GM23338 (cell line): ENCODE measurements around the gene CCNQ. TPM values are rescaled to one million over a fixed set of nuclear protein-coding genes. Genes with fewer than 3 reads are reported as not detected.

Experiments used
- ATAC-seq: fragments of 200-7000 bp; cut with Tn5 transposase; 3 replicates; pipeline ENCODE4 v1.9.1; 2020
- DNase-seq: peaks from one replicate; pipeline ENCODE4 v3.0.0-alpha.2; 2015; ENCODE audit warnings: low spot score
- H2AFZ ChIP-seq: fragments of 200-600 bp; sonication (generic); 2 replicates; pipeline ENCODE4 v1.8.0; 2016; ENCODE audit warnings: antibody characterized with exemption, mild to moderate bottlenecking, moderate library complexity
- H3F3A ChIP-seq: fragments of 200-600 bp; sonication (generic); replicated peaks from 2 replicates; pipeline ENCODE4 v1.8.0; 2017; ENCODE audit warnings: antibody characterized with exemption, mixed run types, low read depth
- H3K27ac ChIP-seq: fragments of 200-600 bp; sonication (generic); 2 replicates; pipeline ENCODE4 v1.6.1; 2016; ENCODE audit warnings: low read depth
- H3K27me3 ChIP-seq: fragments of 200-600 bp; sonication (generic); 2 replicates; pipeline ENCODE4 v1.8.0; 2016; ENCODE audit warnings: mild to moderate bottlenecking, mixed run types, moderate library complexity; ENCODE audit not compliant: insufficient read depth
- H3K36me3 ChIP-seq: fragments of 200-600 bp; sonication (generic); 2 replicates; pipeline ENCODE4 v1.8.0; 2016; ENCODE audit warnings: mild to moderate bottlenecking; ENCODE audit not compliant: insufficient read depth
- H3K4me1 ChIP-seq: fragments of 200-600 bp; sonication (generic); 2 replicates; pipeline ENCODE4 v1.8.0; 2016; ENCODE audit warnings: mild to moderate bottlenecking, moderate library complexity; ENCODE audit not compliant: insufficient read depth
- H3K4me2 ChIP-seq: fragments of 200-600 bp; sonication (generic); 2 replicates; pipeline ENCODE4 v1.7.1; 2017; ENCODE audit warnings: mixed run types
- H3K4me3 ChIP-seq: fragments of 200-600 bp; sonication (generic); 2 replicates; pipeline ENCODE4 v1.6.1; 2016; ENCODE audit warnings: mixed run types
- H3K79me2 ChIP-seq: fragments of 200-600 bp; sonication (generic); replicated peaks from 2 replicates; pipeline ENCODE4 v1.8.0; 2017; ENCODE audit warnings: mild to moderate bottlenecking; ENCODE audit not compliant: insufficient read depth
- H3K9me2 ChIP-seq: fragments of 200-600 bp; sonication (generic); 2 replicates; pipeline ENCODE4 v1.8.0; 2017; ENCODE audit not compliant: insufficient read depth
- H4K20me1 ChIP-seq: fragments of 200-600 bp; sonication (generic); replicated peaks from 2 replicates; pipeline ENCODE4 v1.8.0; 2017; ENCODE audit warnings: mild to moderate bottlenecking; ENCODE audit not compliant: insufficient read depth
- H3K27ac Mint-ChIP-seq: 2 replicates; pipeline ENCODE4 v1.8.0; 2020; ENCODE audit warnings: inconsistent platforms, mild to moderate bottlenecking, moderate library complexity, mixed read lengths
- H3K27me3 Mint-ChIP-seq: 3 replicates; pipeline ENCODE4 v1.8.0; 2022; ENCODE audit warnings: low read depth, mild to moderate bottlenecking, moderate library complexity, mixed read lengths, inconsistent platforms; ENCODE audit not compliant: insufficient read depth, poor library complexity
- H3K36me3 Mint-ChIP-seq: 3 replicates; pipeline ENCODE4 v1.8.0; 2021; ENCODE audit warnings: low read depth, mild to moderate bottlenecking, inconsistent platforms, moderate library complexity, mixed read lengths
- H3K4me1 Mint-ChIP-seq: 3 replicates; pipeline ENCODE4 v1.8.0; 2020; ENCODE audit warnings: mild to moderate bottlenecking, inconsistent platforms, mixed read lengths
- H3K4me3 Mint-ChIP-seq: 3 replicates; pipeline ENCODE4 v1.8.0; 2021; ENCODE audit warnings: moderate library complexity, mild to moderate bottlenecking, inconsistent platforms, mixed read lengths
- H3K9me3 Mint-ChIP-seq: 3 replicates; pipeline ENCODE4 v1.8.0; 2020; ENCODE audit warnings: moderate library complexity, mild to moderate bottlenecking, inconsistent platforms, mixed read lengths
- CREB1 ChIP-seq: fragments of 250-450 bp; sonication (Bioruptor Pico); IDR thresholded peaks from 2 replicates; pipeline ENCODE4 v1.5.0; 2020; ENCODE audit warnings: low read depth, mild to moderate bottlenecking, moderate library complexity
- ETS1 ChIP-seq: IDR thresholded peaks from 2 replicates; pipeline ENCODE4 v1.6.1; 2016; ENCODE audit warnings: antibody characterized with exemption
- EZH2 ChIP-seq: fragments of 200-600 bp; sonication (generic); IDR thresholded peaks from one replicate; pipeline ENCODE4 v1.8.0; 2017; ENCODE audit warnings: antibody characterized with exemption, mild to moderate bottlenecking, low read depth; ENCODE audit not compliant: unreplicated experiment
- EZH2phosphoT487 ChIP-seq: fragments of 200-600 bp; sonication (generic); IDR thresholded peaks from one replicate; pipeline ENCODE4 v1.8.1; 2018; ENCODE audit warnings: antibody characterized with exemption; ENCODE audit not compliant: unreplicated experiment
- JUNB ChIP-seq: IDR thresholded peaks from one replicate; pipeline ENCODE4 v1.6.1; 2016; ENCODE audit warnings: antibody characterized with exemption; ENCODE audit not compliant: unreplicated experiment
- NANOG ChIP-seq: IDR thresholded peaks from 2 replicates; pipeline ENCODE4 v1.6.1; 2016; ENCODE audit warnings: antibody characterized with exemption, borderline replicate concordance
- POLR2AphosphoS5 ChIP-seq: IDR thresholded peaks from 2 replicates; pipeline ENCODE4 v1.6.1; 2016; ENCODE audit warnings: antibody characterized with exemption, low read depth
- REST ChIP-seq: IDR thresholded peaks from one replicate; pipeline ENCODE4 v1.6.1; 2018; ENCODE audit warnings: antibody characterized with exemption; ENCODE audit not compliant: unreplicated experiment
- STAT1 ChIP-seq: IDR thresholded peaks from one replicate; pipeline ENCODE4 v1.6.1; 2016; ENCODE audit warnings: antibody characterized with exemption; ENCODE audit not compliant: unreplicated experiment
- ZNF114 ChIP-seq: fragments of 250-450 bp; sonication (Bioruptor Pico); IDR thresholded peaks from 2 replicates; pipeline ENCODE4 v1.5.0; 2020; ENCODE audit warnings: mild to moderate bottlenecking, moderate library complexity
- ZNF331 ChIP-seq: fragments of 250-450 bp; sonication (Bioruptor Pico); IDR thresholded peaks from 2 replicates; pipeline ENCODE4 v1.5.0; 2020; ENCODE audit warnings: low read depth, mild to moderate bottlenecking, moderate library complexity
- polyA plus RNA-seq: library from polyadenylated mRNA; unstranded; fragments of >200 nt; fragmentation: Nextera tagmentation; extraction: Ambion mirVana; gene quantifications from 2 replicates; pipeline ENCODE4 v1.2.1, GENCODE V29; 2016
- total RNA-seq: library from RNA; depleted of rRNA; stranded (reverse); fragments of >200 nt; shearing (Covaris generic); gene quantifications from 2 replicates; pipeline ENCODE4 v1.2.3, GENCODE V29; 2014
- TF ChIP-seq, protein P1 (sequence below), 2 experiments: fragments of 200-600 bp in 1 of 2; sonication (generic) in 1 of 2; conservative IDR thresholded peaks; 2 replicates each; pipeline versions ENCODE4 v1.5.1 to v1.6.1; 2016 to 2017; ENCODE audit warnings: antibody characterized with exemption in 2 of 2, low read depth in 2 of 2, mild to moderate bottlenecking in 2 of 2, moderate library complexity in 1 of 2
- TF ChIP-seq, protein P2 (sequence below): fragments of 250-450 bp; sonication (Bioruptor Pico); IDR thresholded peaks from 2 replicates; pipeline ENCODE4 v1.5.0; 2020; ENCODE audit warnings: mild to moderate bottlenecking, moderate library complexity

Gene CCNQ
- total and polyA plus RNA-seq, 2 experiments from 2014 or later = 19.4 to 30.2 TPM

- Mint-ChIP-seq H3K4me3 (no peak overlapping the region), H3K36me3 (no peaks in the 10 kb centered on the region), H3K27ac (no peak overlapping the region), H3K9me3 (no peaks in the 10 kb centered on the region), H3K27me3 (peaks cover 3% of the 10 kb centered on the region), H3K4me1 (peaks cover 4% of the 10 kb centered on the region; the same call in 2 of the 3 replicates)
- no peaks in the 10 kb centered on the region for H4K20me1 ChIP-seq
- H3K79me2 ChIP-seq = no peaks in the 10 kb centered on the region
- no peaks in the 10 kb centered on the region for H3K27me3 ChIP-seq
- H3K4me2 ChIP-seq = no peak overlapping the region
- H3K9me2 ChIP-seq = no peaks in the 10 kb centered on the region
- H3F3A ChIP-seq = no peaks in the 10 kb centered on the region
- no peaks in the 10 kb centered on the region for H3K36me3 ChIP-seq
- no peak overlapping the region for H3K27ac ChIP-seq
- no peaks in the 10 kb centered on the region for H3K4me1 ChIP-seq
- H2AFZ ChIP-seq = no peak overlapping the region
- H3K4me3 ChIP-seq = no peak overlapping the region
- TF ChIP-seq JUNB = no peak
- no peak for TF ChIP-seq ZNF331 (CRISPR knock-in tag)
- TF ChIP-seq NANOG = no peak
- TF ChIP-seq, protein P1, sequence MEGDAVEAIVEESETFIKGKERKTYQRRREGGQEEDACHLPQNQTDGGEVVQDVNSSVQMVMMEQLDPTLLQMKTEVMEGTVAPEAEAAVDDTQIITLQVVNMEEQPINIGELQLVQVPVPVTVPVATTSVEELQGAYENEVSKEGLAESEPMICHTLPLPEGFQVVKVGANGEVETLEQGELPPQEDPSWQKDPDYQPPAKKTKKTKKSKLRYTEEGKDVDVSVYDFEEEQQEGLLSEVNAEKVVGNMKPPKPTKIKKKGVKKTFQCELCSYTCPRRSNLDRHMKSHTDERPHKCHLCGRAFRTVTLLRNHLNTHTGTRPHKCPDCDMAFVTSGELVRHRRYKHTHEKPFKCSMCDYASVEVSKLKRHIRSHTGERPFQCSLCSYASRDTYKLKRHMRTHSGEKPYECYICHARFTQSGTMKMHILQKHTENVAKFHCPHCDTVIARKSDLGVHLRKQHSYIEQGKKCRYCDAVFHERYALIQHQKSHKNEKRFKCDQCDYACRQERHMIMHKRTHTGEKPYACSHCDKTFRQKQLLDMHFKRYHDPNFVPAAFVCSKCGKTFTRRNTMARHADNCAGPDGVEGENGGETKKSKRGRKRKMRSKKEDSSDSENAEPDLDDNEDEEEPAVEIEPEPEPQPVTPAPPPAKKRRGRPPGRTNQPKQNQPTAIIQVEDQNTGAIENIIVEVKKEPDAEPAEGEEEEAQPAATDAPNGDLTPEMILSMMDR (conservative IDR thresholded peaks at IDR 0.05; ENCODE audit: low read depth in 2 of 2) = no peak
- TF ChIP-seq REST = no peak
- no peak for TF ChIP-seq ETS1
- no peak for TF ChIP-seq EZH2phosphoT487
- TF ChIP-seq CREB1 (CRISPR knock-in tag) = no peak
- TF ChIP-seq ZNF114 (CRISPR knock-in tag) = no peak
- no peak for TF ChIP-seq EZH2
- no peak for TF ChIP-seq STAT1
- TF ChIP-seq, protein P2, sequence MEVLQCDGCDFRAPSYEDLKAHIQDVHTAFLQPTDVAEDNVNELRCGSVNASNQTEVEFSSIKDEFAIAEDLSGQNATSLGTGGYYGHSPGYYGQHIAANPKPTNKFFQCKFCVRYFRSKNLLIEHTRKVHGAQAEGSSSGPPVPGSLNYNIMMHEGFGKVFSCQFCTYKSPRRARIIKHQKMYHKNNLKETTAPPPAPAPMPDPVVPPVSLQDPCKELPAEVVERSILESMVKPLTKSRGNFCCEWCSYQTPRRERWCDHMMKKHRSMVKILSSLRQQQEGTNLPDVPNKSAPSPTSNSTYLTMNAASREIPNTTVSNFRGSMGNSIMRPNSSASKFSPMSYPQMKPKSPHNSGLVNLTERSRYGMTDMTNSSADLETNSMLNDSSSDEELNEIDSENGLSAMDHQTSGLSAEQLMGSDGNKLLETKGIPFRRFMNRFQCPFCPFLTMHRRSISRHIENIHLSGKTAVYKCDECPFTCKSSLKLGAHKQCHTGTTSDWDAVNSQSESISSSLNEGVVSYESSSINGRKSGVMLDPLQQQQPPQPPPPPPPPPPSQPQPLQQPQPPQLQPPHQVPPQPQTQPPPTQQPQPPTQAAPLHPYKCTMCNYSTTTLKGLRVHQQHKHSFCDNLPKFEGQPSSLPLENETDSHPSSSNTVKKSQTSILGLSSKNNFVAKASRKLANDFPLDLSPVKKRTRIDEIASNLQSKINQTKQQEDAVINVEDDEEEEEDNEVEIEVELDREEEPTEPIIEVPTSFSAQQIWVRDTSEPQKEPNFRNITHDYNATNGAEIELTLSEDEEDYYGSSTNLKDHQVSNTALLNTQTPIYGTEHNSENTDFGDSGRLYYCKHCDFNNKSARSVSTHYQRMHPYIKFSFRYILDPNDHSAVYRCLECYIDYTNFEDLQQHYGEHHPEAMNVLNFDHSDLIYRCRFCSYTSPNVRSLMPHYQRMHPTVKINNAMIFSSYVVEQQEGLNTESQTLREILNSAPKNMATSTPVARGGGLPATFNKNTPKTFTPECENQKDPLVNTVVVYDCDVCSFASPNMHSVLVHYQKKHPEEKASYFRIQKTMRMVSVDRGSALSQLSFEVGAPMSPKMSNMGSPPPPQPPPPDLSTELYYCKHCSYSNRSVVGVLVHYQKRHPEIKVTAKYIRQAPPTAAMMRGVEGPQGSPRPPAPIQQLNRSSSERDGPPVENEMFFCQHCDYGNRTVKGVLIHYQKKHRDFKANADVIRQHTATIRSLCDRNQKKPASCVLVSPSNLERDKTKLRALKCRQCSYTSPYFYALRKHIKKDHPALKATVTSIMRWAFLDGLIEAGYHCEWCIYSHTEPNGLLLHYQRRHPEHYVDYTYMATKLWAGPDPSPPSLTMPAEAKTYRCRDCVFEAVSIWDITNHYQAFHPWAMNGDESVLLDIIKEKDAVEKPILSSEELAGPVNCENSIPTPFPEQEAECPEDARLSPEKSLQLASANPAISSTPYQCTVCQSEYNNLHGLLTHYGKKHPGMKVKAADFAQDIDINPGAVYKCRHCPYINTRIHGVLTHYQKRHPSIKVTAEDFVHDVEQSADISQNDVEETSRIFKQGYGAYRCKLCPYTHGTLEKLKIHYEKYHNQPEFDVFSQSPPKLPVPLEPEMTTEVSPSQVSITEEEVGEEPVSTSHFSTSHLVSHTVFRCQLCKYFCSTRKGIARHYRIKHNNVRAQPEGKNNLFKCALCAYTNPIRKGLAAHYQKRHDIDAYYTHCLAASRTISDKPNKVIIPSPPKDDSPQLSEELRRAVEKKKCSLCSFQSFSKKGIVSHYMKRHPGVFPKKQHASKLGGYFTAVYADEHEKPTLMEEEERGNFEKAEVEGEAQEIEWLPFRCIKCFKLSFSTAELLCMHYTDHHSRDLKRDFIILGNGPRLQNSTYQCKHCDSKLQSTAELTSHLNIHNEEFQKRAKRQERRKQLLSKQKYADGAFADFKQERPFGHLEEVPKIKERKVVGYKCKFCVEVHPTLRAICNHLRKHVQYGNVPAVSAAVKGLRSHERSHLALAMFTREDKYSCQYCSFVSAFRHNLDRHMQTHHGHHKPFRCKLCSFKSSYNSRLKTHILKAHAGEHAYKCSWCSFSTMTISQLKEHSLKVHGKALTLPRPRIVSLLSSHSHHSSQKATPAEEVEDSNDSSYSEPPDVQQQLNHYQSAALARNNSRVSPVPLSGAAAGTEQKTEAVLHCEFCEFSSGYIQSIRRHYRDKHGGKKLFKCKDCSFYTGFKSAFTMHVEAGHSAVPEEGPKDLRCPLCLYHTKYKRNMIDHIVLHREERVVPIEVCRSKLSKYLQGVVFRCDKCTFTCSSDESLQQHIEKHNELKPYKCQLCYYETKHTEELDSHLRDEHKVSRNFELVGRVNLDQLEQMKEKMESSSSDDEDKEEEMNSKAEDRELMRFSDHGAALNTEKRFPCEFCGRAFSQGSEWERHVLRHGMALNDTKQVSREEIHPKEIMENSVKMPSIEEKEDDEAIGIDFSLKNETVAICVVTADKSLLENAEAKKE (CRISPR knock-in tag) = no peak
- no peak for TF ChIP-seq POLR2AphosphoS5
- ATAC-seq = no peak
- no peak for DNase-seq
These were observed 36.4 kb downstream of the CCNQ start for GRCh38 chrX:153562546-153562945.
